Measurements from ENCODE around the gene PLA2G3. TPM values are rescaled to one million over a fixed set of nuclear protein-coding genes. Genes with fewer than 3 reads are reported as not detected.

Gene PLA2G3
- total RNA-seq, 1 experiment from 2014 or later: not detected

- ChIA-PET CTCF (no interaction called here), RAD21 (ENCODE audit: low non-redundant PET in 1 of 2, low total read pairs in 2 of 2, uncharacterized antibody in 2 of 2, unreplicated experiment in 2 of 2) (no interaction called here), POLR2A (no interaction called here)
- peaks cover 0 to 10% of the 10 kb centered on the region in 2 experiments; a peak in 2 of 4 replicates for H3K4me1 ChIP-seq (ENCODE audit: control insufficient read depth in 1 of 2, insufficient read depth in 2 of 2, low read length in 2 of 2)
- H3K79me2 ChIP-seq (ENCODE audit: insufficient read depth, low read length): no peaks in the 10 kb centered on the region
- no peak overlapping the region for H3K4me2 ChIP-seq (ENCODE audit: low read length)
- no peak overlapping the region for H2AFZ ChIP-seq (ENCODE audit: low read depth, low read length, poor library complexity, severe bottlenecking)
- no peak for TF ChIP-seq EZH2 (IDR thresholded peaks at IDR 0.05)
- TF ChIP-seq ATF3 (IDR thresholded peaks at IDR 0.05): no peak
- TF ChIP-seq ZFX (IDR thresholded peaks at IDR 0.05): no peak
- TF ChIP-seq CBX3 (IDR thresholded peaks at IDR 0.05; ENCODE audit: low read depth): no peak
- no peak for TF ChIP-seq RAD21 (IDR thresholded peaks at IDR 0.05; ENCODE audit: low read depth)
- TF ChIP-seq JUND (IDR thresholded peaks at IDR 0.05): no peak
- TF ChIP-seq ELF1 (IDR thresholded peaks at IDR 0.05; ENCODE audit: borderline replicate concordance, low read depth): no peak
- TF ChIP-seq YY1 (IDR thresholded peaks at IDR 0.05; ENCODE audit: extremely low read depth, insufficient replicate concordance, low read depth, low read length): no peak
- TF ChIP-seq POLR2AphosphoS5 (IDR thresholded peaks at IDR 0.05; ENCODE audit: low read depth, low read length): no peak
- no peak for TF ChIP-seq CTCF (IDR thresholded peaks at IDR 0.05 in 2 of 3, conservative IDR thresholded peaks at IDR 0.05 in 1 of 3; ENCODE audit: borderline replicate concordance in 1 of 3, insufficient read depth in 1 of 3, low read depth in 2 of 3, low read length in 2 of 3)
- TF ChIP-seq TCF7L2 (IDR thresholded peaks at IDR 0.05; ENCODE audit: borderline replicate concordance, extremely low read depth, insufficient read depth, insufficient read length): no peak
- no peak for TF ChIP-seq ZBTB33 (IDR thresholded peaks at IDR 0.05; ENCODE audit: extremely low read depth, insufficient replicate concordance, low read length)
- no peak for TF ChIP-seq REST (IDR thresholded peaks at IDR 0.05; ENCODE audit: low read depth)
- no peak for TF ChIP-seq POLR2A (IDR thresholded peaks at IDR 0.05; ENCODE audit: borderline replicate concordance, extremely low read depth, insufficient read depth, insufficient read length)
- no peak overlapping the region for H3K4me3 ChIP-seq (replicated peaks in 1 of 2; ENCODE audit: low read depth in 1 of 2, low read length in 2 of 2)
- H3K9me2 ChIP-seq (ENCODE audit: insufficient read depth): no peaks in the 10 kb centered on the region
- no TSS peak for BruUV-seq (replicated peaks)
- H3K27ac ChIP-seq (ENCODE audit: low read depth, low read length): no peak overlapping the region
- DNase-seq (ENCODE audit: low read depth, low spot score) (no peak), ATAC-seq (no peak)
- no peaks in the 10 kb centered on the region for H3K9me3 ChIP-seq (ENCODE audit: control insufficient read depth in 1 of 2, insufficient read depth in 1 of 2, low read depth in 1 of 2, low read length in 2 of 2)
- intact Hi-C loops (cut with micrococcal nuclease): no loop called here
- H3K9ac ChIP-seq (ENCODE audit: low read length): no peak overlapping the region
- no peaks in the 10 kb centered on the region for H3K27me3 ChIP-seq (ENCODE audit: insufficient read depth, low read length)
- no peaks in the 10 kb centered on the region for H3K36me3 ChIP-seq (ENCODE audit: control insufficient read depth in 1 of 2, insufficient read depth in 2 of 2, low read length in 2 of 2)
- H4K20me1 ChIP-seq (ENCODE audit: insufficient read depth): no peaks in the 10 kb centered on the region
Measured at GRCh38 chr22:31141551-31141950, 1.2 kb upstream of the PLA2G3 start.

Data from HCT116 (cell line).